Non-pigmented ciliary epithelial cell (primary cell): ENCODE results near the gene WLS.

Experiments used
- DNase-seq: peaks from one replicate; pipeline ENCODE4 v3.0.0-alpha.2; 2010; ENCODE audit warnings: low read depth

The WLS gene

DNA sequence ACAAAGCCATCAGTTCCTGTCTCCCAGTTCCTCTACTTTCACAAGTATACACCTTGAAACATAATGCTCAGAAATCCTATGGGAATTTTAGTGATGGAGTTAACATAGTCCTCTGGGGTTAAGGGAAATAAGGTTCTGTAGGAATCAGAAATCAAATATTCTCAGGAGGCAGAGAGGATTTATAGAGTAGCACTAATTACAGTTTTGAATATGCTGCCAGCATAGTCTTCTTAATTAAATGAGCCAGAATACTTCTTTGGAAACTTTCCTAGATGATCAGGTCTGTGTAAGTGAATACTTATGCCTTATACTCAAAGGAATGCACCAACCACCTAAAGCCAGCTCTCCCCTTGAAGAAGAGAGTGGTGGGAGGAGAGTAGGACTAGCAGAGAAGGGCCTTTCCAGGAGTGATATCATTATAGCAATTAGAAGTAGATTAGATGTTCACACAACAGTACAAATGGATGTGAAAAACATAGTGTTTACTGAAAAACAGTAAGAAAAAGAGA lies 150.5 kb downstream of the WLS start:
- no peak for DNase-seq

DNA sequence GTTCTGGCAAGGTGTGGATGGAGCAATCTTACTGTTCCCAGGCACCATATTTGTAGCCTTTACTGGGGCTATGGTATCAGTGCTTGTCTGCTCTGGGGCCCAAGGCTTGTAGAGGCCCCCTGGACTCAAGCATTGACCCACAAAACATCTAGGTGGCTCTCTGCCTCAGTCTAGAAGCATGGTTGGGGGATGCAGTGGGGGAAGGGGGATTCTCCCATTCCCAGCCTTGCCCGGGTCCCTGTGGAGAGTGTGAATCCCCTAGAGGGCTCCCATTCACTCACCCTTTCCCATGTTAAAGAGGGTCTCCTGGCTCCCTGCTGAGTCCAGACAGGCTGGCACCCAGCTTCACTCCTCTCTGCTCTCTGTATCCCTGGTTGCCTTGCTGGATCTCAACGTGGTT lies 153.7 kb downstream of the WLS start:
- no peak for DNase-seq
